ACHN (cell line): ENCODE measurements around the gene KRTAP10-11.
"Not testable (repeated sequence)": the region's sequence is repeated elsewhere in the genome, so short reads cannot be mapped to it uniquely, and the experiment has no call there.

Experiments
- DNase-seq: peaks from one replicate; pipeline ENCODE4 v3.0.0-alpha.2; 2015
- in situ Hi-C: cut with HindIII; loops from 2 replicates; pipeline ENCODE4 v1.10.0; 2017; ENCODE audit warnings: low sequenced_read_pairs, low pct_ligation_motif_present, low pct_unique_long_range_greater_than_20kb

KRTAP10-11 gene

GRCh38 chr21:44636209-44637017 is 9.8 kb upstream of the KRTAP10-11 start:
- in situ Hi-C loops = no loop called here
- DNase-seq = no peak

- in situ Hi-C loops = no loop called here
- DNase-seq = no peak
Observed at GRCh38 chr21:44637018-44637850, 9.0 kb upstream of the KRTAP10-11 start, which contains the start of gene KRTAP10-10. KRTAP10-10 (plus strand) TSS chr21:44637356; CDS start chr21:44637418, 62 bp downstream.

DNA sequence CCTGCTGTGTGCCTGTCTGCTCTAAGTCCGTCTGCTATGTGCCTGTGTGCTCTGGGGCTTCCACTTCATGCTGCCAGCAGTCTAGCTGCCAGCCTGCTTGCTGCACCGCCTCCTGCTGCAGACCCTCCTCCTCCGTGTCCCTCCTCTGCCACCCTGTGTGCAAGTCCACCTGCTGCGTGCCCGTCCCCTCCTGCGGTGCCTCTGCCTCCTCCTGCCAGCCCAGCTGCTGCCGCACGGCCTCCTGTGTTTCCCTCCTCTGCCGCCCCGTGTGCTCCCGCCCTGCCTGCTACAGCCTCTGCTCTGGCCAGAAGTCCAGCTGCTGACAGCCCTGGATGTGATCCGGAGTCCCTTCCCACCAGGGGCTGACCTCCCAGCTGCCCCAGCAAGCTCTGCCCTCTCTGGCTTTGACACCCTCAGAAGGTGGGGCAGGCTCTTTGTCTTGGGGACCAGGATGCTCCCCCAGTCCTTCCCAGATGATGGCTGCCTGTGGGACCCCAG is 8.3 kb upstream of the KRTAP10-11 start:
- in situ Hi-C loops = not testable (repeated sequence)

GRCh38 chr21:44638506-44639330 is 7.5 kb upstream of the KRTAP10-11 start:
- in situ Hi-C loops, DNase-seq: not testable (repeated sequence)

More for the DNA sequence above, 8.3 kb upstream of the KRTAP10-11 start:
- not testable (repeated sequence) for DNase-seq

DNA sequence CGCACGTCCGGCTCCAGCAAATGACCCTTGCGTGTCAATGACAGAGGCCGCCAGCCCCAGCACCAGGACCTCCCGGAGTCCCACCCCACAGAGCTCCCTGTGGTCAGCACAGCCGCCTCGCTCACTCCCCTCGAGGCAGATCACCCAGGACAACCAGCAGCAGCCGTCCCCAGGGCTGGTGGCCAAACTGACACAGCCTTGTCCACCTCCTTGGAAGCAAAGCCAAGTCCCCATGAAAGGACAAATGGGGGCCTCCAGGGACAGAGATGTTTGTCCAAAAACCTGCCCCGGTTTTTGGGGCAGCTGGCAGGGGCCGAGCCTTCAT is 6.9 kb upstream of the KRTAP10-11 start:
- in situ Hi-C loops = no loop called here
- no peak for DNase-seq

- DNase-seq = no peak
- in situ Hi-C loops = no loop called here
Observed at GRCh38 chr21:44640761-44641160, 5.5 kb upstream of the KRTAP10-11 start.

DNA sequence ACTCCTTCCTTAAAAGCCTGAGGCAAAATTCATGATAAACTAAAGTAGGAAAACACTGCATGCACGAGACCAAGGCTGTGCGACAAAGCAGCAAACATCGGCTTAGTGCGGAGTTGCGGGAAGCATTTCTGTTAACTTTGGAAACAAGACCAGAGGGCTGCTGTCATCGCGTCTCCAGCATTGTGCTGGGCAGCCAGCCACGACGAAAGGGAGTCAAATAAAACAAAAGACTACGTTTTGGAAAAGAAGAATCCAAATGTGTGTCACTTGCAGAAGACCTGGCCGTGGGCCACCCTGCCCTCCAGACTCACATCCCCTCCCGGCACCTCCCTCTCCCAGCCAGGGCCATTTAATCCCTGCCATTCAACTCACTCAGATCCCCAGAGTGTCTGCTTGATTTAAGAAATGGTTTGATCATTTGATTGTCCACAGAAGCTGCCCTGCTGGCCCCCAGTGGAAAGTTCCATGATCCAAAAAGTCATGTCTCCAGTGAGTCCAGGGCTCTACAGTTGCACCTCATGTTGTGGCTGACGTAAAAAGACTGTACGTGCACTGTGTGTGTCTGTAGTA is 2.4 kb upstream of the KRTAP10-11 start:
- no peak for DNase-seq
- in situ Hi-C loops = no loop called here

GRCh38 chr21:44644878-44645277 is 1.3 kb upstream of the KRTAP10-11 start:
- in situ Hi-C loops = no loop called here
- DNase-seq = no peak

- no peak for DNase-seq
- in situ Hi-C loops = no loop called here
Observed at GRCh38 chr21:44647222-44647552, 973 bp downstream of the KRTAP10-11 start.

- in situ Hi-C loops = no loop called here
- no peak for DNase-seq
Observed at GRCh38 chr21:44648557-44649311, 2.5 kb downstream of the KRTAP10-11 start.

DNA sequence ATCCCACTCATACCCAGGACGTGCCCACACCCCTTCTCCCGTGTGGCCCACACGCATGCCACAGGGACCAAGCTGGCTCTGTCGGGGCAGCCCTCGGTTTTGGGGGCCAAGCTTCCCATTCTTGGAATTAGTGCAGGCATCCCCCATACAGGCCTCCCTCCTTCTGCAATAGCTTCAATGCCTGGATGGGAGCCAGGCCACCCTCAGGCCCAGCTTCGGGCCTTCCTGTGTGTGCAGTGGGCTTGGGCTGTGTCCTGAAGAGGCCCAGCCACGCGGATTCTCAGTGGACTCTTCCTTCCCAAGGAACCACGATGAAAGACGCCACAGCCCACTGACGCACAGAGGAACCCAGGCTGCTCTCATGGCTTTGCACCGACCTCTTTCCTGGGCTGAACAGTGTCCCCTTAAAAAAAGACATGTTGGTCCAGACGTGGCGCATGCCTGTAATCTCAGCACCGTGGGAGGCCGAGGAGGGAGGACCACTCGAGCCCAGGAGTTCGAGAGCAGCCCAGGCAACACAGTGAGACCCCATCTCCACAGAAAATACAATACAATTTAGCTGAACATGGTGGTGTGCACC is 3.4 kb downstream of the KRTAP10-11 start:
- in situ Hi-C loops = no loop called here
- no peak for DNase-seq

- in situ Hi-C loops = no loop called here
- DNase-seq = no peak
Observed at GRCh38 chr21:44650265-44650972, 4.2 kb downstream of the KRTAP10-11 start.

DNA sequence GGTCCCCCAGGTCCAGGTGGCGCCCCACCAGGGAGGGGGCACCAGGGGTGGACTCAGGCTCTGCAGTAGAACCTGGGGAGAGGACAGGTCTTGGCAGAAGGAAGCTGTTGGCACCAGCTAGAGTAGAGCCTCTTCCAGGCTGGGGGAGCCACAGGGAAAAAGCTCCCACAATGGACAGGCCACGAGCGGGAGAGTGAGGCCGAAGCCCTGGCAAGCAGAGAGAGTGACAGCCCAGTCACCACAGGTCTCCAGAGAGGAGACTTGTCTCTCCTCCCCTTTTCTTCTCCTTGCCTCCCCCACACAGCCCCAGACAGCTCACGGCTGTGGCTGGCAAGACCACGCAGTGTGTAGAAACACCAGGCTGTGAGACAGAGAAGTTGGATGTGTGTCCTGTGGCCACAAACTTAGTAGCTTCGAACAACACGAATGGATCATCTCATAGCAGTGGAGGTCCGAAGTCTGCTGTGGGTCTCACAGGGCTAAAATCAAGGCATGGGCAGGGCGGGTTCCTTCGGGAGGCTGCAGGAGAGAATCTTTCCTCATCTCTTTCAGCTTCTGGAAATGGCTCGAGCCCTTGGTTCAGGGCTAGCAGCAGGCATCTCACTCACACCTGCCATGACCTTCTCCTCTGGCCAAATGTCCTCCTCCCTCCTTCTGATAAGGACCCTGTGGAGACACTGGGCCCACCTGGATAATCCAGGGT is 4.9 kb downstream of the KRTAP10-11 start:
- in situ Hi-C loops = no loop called here
- DNase-seq = no peak

GRCh38 chr21:44653123-44653522 is 6.9 kb downstream of the KRTAP10-11 start:
- in situ Hi-C loops = no loop called here
- no peak for DNase-seq

GRCh38 chr21:44653656-44654575 is 7.7 kb downstream of the KRTAP10-11 start:
- DNase-seq = no peak
- in situ Hi-C loops = no loop called here
